Stimulated activated CD8-positive, alpha-beta memory T cell treated with anti-CD3 and anti-CD28 coated beads, Interleukin-4, amount 100 ng/mL, for 48 hours (primary cell): Measurements from ENCODE around the gene FGD2.

ENCODE experiments used
- DNase-seq: peaks from one replicate; pipeline ENCODE4 v3.0.0-alpha.2; 2020

The FGD2 gene, protein sequence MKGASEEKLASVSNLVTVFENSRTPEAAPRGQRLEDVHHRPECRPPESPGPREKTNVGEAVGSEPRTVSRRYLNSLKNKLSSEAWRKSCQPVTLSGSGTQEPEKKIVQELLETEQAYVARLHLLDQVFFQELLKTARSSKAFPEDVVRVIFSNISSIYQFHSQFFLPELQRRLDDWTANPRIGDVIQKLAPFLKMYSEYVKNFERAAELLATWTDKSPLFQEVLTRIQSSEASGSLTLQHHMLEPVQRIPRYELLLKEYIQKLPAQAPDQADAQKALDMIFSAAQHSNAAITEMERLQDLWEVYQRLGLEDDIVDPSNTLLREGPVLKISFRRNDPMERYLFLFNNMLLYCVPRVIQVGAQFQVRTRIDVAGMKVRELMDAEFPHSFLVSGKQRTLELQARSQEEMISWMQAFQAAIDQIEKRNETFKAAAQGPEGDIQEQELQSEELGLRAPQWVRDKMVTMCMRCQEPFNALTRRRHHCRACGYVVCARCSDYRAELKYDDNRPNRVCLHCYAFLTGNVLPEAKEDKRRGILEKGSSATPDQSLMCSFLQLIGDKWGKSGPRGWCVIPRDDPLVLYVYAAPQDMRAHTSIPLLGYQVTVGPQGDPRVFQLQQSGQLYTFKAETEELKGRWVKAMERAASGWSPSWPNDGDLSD

DNA sequence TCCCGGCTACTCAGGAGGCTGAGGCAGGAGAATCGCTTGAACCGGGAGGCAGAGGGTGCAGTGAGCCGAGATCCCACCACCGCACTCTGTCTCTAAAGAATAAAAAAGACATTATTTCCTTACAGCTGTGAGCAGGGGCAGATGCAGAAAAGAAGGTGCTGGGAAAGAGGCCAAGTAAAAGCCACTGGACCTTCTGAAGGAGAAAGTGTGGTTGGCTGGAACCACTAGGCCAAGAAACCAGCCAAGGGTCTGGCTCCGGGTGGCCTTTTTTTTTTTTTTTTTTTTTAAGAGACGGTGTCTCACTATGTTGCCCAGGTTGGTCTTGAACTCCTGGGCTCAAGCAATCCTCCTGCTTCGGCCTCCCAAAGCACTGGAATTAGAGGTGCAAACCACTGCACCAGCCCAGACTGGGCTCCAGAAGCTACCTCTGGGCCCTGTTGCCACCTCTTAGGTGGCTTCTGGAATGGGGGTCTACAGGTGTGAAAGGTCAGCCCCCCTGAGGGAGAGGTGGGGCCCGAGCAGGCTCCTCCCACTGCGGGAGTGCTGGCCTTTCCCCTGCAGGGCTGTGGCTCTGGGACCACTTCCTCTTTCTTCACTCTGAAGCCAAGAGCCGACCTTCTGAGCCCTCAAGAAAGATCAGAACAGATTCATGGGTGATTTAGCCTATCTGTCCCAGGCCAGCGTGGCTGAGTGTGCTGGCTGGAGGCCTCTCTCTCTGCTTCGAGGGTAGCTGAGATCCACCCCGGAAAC is at the start of gene FGD2:
TSS of gene FGD2 (plus strand) at position 595 of the 750 bp plus-strand sequence. CDS start 163 bp downstream, outside the sequence.
- no peak for DNase-seq

DNA sequence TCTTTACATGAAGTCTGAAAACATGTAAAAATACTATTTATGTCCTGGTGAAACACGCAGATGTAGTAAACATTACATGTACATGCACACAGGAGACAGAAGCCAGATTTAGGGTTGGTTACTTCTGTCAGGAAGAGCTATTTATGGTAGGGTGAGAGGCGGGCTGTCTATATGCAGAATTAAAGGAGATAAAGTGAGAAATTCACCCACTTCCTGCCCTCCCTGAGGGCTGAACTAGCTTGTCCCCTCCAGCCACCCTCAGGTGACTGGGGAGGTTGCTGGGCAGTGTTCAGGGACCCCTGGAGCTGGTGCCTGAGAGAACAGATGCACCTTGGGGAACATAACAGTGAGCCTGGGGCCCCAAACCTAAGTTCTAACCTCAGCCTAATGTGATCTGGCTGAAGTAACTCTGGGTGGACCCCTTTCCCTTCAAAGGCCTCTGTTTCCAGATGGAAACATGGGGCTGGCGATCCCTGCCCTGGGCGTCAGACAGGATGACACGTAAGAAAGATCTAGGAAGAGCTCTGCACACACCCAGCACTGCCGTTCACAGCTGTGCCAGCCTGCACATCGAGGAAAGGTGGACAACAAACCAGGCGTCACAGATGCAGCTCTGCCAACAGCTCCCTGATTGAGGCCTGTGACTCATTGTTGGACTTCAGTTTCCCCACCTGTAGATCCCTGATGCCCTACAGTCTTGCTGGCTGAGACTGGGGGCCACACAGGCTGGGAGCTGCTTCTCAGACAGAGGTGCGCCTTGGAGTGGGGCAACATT is 49.6 kb upstream of the FGD2 start:
- no peak for DNase-seq

DNA sequence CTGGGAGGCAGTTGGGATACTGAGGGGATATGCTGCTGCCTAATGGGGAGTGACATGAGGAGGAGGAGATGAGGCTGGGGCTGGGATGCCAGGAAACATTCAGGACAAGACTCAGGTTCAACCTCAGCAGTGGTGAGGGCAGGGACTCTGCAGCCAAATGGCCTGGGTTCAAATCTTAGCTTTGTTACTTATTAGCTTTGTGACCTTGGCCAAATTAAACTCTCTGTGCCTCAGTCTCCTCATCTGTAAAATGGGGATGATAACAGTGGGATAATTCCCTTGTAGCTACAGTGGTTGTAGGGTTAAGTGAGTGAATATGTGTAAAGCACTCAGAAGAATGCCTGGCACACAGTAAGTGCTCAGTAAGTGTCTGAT is 49.0 kb upstream of the FGD2 start:
- DNase-seq = no peak

DNA sequence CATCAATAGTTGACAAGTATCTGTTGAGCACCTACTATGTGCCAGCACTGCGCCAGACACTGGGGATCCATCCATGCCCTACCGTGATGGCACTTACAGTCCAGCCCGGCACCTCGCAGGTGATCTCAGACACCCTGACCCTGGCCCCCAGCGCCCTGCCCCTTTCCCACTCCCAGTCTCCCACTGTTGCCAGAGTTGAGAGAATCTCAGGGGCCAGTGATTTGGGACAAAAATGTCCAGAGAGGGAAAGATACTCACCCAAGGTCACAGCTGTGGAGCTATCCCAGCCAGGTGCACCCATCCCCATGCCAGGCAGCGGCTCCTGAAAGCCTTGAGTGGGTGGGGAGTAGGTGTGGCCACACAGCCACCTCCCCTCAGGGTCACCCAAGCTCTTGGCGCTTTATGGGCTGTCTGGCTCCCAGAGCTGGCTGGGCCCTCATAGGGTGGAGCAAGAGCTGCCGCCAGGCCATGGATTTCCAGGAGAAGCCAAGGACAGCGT is 47.6 kb upstream of the FGD2 start:
- no peak for DNase-seq

DNA sequence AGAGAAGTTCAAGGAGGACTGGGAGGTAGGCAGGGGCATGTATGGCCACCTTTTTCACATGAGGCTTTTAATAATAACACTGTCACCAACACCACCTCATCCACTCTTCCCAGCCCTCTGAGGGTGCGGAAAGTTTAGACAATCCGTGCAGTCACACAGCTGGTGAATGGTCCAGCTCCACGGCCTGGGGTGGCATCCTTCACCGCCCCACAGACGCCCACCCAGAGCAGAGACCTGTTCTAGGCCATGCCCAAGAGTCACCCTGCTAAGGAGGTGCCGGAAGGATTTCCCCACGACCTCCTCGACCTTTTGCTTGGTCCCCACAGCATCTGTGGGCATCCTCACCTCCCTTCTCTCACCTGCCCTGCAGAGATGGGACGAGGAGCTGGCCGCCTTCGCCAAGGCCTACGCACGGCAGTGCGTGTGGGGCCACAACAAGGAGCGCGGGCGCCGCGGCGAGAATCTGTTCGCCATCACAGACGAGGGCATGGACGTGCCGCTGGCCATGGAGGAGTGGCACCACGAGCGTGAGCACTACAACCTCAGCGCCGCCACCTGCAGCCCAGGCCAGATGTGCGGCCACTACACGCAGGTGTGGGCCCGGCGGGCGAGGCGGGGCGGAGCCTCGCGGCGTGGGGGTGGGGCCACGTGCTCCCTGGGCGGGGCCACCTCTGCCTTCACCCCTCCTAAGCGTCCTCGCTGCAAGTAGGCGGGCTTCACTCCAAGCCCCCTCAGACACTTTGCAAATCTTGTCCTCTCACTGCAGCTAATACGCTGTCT is 46.5 kb upstream of the FGD2 start:
- DNase-seq = no peak

DNA sequence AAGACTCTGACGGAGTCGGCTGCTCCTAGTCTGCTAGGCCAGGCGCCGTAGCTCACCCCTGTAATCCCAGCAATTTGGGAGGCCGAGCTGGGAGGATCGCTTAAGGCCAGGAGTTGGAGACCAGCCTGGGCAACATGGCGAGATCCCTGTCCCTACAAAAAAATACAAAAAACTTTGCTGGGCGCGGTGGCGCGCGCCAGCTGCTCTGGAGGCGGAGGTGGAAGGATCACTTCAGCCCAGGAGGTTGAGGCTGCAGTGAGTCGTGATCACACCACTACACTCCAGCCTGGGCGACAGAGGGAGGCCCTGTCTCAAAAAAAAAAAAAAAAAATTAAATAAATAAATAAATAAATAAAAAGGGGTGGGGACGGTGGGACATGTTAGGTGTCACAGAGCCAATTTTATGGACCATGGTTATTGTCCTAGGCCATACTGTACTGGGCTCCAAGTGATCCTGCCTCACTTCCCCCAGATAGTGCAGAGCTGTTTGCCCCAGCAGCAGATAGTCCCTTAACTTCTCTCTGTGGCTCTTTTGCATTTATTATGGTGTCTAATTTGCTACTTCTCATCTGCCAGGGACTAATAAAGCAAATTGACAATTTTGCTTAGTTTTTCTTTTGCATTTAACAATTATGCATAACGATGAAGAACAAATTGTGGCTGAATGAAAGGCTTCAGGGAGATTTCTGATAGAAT is 45.8 kb upstream of the FGD2 start:
- no peak for DNase-seq

DNA sequence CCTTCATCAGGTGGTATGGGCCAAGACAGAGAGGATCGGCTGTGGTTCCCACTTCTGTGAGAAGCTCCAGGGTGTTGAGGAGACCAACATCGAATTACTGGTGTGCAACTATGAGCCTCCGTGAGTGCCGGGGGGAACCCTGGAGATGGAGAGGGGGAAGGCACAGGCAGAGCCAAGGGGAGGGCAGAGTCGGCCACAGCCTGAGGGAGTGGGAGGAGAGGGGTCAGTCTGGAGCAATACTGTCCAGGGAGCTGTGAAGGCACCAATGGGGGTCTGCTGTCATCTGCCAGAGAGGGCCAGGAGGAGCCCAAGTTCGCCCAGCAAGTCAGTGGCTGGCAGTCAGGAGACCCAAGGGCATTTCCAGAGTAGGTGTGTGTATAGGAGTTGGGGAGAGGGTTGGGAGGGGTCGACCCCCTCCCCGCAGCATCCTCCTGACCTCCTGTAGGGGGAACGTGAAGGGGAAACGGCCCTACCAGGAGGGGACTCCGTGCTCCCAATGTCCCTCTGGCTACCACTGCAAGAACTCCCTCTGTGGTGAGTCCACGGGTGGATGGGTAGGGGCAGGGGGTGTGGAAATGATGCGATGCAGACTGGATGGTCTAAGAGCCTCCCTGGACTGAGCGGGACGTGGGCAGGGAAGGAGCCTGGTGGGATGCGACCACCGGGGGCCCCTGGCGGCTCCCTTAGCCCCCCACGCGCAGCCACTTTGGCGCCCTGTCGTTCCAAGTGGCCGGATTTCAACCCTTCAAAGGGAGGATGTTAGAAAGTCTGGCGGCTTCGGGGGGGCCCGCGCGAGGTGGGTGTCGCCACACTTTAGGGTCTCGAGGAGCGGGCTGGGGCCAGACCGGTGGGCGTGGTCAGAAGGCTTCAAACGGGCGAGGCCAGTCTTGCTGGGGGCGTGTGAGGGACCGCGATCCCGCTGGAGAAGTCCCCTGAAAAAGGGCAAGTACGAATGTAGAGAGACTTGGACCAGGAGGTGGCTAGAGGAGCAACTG is 43.7 kb upstream of the FGD2 start:
- no peak for DNase-seq

DNA sequence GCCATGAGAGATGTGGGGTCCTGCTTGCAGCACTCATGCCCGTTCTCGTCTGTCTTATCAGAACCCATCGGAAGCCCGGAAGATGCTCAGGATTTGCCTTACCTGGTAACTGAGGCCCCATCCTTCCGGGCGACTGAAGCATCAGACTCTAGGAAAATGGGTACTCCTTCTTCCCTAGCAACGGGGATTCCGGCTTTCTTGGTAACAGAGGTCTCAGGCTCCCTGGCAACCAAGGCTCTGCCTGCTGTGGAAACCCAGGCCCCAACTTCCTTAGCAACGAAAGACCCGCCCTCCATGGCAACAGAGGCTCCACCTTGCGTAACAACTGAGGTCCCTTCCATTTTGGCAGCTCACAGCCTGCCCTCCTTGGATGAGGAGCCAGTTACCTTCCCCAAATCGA is 42.6 kb upstream of the FGD2 start:
- peak; percentile 80 for DNase-seq

DNA sequence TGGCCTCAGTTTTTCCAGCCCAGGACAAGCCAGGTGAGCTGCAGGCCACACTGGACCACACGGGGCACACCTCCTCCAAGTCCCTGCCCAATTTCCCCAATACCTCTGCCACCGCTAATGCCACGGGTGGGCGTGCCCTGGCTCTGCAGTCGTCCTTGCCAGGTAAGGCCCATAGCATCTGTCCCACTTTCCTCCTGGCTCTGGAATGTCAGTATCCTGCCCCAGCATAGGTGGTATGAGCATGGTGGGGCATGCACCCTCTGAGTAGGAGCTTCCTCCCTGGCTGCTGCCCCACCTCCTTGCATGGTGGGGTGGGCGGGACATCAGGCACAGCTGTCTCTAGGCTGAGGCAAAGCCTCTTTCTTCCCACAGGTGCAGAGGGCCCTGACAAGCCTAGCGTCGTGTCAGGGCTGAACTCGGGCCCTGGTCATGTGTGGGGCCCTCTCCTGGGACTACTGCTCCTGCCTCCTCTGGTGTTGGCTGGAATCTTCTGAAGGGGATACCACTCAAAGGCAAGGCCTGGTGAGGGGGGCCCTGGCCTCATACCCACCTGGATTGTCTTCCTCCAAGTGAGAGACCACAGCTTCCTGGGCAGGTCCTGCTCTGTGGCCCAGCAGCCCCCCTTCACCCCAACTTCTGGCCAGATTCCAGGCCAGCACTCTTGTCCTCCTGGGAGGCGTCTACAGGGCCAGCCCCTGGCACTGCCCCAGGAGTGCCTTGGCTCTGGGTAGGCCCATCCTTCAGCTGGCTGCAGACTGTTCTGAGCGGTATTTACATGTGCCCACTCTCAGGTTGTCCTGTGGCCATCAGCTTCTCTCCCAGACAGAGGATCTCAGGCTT is 41.8 kb upstream of the FGD2 start:
- DNase-seq = no peak

DNA sequence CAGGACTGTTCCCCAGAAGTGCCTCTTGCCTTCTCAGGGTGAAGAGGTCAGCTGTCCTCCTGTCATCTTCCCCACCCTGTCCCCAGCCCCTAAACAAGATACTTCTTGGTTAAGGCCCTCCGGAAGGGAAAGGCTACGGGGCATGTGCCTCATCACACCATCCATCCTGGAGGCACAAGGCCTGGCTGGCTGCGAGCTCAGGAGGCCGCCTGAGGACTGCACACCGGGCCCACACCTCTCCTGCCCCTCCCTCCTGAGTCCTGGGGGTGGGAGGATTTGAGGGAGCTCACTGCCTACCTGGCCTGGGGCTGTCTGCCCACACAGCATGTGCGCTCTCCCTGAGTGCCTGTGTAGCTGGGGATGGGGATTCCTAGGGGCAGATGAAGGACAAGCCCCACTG is 41.1 kb upstream of the FGD2 start:
- no peak for DNase-seq

DNA sequence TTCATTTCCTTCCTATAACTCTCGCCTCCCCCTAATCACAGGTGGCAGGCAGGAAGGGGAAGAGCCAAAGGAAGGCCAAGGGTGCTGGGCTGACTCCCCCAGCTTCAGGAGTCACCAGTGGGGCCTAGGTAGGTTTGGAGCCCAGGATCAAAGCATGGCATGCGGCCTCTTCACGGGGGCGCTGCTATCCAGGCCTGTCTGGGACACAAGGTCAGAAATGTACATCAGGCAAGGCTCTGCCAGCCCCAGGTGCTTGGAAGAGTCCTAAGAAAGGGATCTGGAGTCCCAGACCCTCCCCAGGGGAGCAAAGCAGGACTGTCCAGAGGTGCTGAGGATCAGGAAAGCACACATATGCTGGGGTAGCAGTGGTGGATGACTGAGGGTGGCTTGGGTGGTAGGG is 40.5 kb upstream of the FGD2 start:
- no peak for DNase-seq

DNA sequence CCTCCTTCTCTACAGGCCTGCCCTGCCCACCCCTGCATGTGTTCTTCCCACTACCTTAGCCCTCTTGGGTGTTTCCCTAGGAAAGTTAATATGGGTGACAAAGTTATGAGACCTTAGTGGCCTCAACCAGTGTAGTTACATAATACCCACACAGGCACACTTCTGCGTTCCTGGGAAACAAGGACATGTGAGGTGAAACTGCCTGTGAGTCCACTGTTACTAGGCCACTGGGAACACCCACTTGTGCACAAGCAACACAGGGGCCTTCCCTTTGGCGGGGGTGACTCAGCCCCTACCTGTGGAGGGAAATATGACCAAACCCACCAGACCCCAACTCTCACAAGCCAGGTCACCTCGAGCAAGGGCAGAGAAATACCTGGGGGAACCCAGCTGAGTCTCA is 38.2 kb upstream of the FGD2 start:
- DNase-seq = no peak

DNA sequence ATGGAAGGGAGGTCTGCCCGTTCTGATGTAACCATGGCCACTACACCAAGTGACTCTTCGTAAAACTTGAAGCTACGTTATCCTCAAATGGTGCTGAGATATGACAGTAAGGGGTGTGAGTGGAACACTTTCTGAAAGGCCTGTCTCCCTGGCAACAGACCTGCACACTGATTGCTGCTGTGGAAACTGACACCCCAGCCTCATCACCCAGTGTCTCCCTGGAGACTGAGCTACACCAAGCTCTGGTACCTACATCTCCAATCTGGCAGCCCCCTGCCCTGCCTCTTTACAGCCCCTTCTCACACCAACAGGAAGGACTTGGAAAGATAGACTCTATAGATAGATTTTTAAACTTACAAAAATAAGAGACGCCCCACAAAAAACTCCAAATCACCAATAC is 37.7 kb upstream of the FGD2 start:
- DNase-seq = no peak

DNA sequence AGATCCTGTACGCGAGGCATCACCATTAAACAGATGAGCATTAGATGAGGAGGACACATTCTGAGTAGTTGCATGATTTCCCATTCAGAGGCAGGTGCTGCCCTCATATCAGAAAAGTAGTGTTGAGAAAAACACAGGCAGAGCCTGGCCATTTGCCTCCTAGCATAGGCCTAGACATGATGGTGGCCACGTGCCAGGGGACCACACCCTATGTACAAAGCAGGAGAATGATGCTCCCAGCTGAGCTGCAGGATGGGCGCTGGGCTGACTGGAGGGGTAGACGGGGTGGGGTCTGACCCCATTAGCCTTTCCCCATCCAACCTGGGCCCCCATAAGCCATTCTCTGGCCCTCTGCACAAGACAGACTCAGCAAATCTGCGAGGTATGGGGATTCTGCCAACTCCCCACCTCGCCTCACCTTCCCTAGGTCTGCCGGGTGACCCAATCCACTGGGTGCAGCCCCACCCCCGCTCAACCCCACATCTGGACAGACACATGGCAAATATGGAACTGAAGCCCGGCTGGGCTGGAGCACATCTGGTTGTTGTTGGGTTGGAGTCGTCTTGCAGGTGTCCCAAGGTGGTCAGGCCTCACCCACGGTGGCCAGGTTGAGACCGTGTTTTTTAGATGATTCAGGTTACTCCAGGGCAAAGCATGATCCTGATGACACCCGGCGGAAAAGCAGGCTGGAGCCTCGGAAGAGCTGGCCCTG is 37.0 kb upstream of the FGD2 start:
- DNase-seq = no peak

DNA sequence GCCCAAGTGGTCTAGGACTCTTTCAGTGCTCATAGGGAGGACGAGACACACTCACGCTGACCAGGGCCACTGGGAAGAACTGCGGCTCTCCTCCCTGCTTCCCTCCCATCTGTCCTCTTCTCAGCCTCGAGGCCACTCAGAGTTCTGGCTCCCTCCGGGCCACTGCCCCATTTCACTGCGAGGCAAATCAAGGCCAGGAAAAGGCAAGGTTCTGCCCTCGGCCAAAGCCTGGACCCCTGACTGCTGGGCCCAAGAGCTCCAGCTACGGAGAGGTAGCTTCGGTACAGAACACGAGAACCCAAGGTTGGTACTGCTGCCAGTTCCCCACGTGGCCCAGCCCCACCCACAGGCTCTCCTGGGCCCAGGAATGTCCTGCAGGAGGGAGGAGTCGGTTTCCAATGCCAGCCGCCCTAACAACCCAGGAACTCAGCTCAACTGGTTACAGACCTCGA is 36.2 kb upstream of the FGD2 start:
- no peak for DNase-seq

DNA sequence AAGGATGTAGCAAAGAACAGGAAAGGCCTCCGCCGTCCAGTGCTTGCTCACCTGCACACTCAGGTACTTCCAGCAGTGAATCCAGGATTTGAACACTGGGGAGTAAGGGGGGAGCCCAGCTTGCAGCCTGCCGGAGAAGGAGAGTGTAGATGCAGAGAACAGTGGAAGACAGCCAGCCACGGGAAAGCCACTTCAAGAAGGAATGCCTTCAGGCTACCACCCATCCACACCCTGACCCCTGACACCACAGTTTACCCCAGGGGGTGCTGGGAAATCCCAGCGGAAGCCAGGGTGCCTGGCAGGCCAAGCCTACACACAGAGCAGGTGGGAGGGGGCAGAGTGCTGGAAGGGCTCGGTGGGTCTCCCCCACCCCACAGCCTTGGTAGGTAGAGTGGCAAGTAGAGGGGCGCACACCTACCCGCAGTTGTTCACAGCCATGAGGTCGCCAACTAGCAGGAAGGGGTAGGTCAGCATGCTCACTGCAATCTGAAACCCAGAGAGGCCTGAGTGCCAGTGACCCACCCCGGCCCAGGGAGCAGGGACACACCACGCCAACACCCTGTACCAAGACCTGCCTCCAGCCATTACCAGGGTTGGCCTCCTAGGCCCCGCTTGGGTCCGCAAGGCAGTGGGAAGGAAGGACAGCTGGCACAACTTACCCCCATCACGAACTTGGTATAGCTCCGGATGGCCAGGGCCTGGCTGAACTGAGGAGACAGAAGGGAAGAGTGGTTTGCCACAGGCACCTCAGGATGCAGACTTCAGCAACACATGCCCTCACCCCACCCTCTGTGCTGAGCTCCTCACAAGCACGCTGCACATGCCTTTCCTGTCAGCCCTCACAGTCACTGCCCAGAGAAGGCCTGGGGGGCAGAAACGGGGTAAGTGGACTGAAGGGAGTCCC is 35.2 kb upstream of the FGD2 start:
- no peak for DNase-seq
